Stimulated activated CD8-positive, alpha-beta memory T cell treated with anti-CD3 and anti-CD28 coated beads, Interleukin-7, amount 100 ng/mL, for 1 hour (primary cell): ENCODE results near the gene ENOX1.

Experiments used
- DNase-seq, 2 donors: peaks; one replicate each; pipeline ENCODE4 v3.0.0-alpha.2; 2020; ENCODE audit warnings: low read depth in 2 of 2

Gene ENOX1

DNA sequence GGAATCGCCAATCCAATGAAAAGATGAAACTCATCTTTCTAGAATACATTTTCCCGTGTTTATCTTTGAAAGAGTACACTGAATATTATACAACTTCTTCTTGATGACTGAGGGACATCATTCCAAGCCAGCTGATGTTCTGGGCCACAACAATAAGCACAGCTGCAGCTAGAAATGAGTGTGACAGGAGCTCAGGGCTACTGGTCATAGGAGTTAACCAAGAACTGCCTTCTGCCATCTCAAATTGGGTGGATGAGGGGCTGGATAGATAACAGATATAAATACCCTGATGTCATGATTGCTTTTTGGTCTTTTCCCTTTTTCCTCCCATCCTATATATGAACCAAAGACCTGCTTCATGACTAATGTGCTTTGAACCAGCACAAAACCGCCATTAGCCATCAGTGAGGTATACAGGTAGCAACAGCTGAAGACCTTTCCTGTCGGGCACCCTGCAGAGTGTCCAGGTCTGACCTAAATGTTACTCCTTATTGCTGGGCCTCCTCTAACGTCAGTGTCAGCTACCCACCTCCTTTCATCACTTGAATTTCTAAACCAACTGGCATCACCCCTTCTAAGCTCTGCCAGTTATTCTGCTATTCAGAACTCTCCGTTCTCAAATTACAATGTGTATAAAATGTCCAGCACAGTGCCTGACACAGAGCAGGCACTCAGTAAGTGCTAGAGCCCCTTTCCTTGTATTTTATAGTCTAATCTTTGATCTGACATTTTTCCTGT lies 178.2 kb downstream of the ENOX1 start:
- no peak for DNase-seq

DNA sequence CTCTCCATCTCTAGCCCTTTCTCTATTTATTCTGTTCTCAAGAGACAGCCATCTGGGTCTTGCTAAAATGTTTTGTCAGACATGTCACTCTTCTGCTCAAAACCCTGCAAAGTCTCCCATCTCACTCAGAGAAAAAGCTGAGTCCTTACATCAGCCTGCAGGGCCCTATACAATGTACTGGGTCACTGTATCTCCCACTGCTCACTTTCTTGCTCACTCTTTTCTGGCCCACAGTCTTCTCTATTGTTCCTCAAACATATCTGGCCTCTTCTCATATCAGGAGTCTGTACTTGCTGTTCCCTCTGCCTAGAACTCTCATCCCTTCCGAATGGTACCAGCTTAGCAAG lies 189.2 kb downstream of the ENOX1 start:
- DNase-seq, result no peak

DNA sequence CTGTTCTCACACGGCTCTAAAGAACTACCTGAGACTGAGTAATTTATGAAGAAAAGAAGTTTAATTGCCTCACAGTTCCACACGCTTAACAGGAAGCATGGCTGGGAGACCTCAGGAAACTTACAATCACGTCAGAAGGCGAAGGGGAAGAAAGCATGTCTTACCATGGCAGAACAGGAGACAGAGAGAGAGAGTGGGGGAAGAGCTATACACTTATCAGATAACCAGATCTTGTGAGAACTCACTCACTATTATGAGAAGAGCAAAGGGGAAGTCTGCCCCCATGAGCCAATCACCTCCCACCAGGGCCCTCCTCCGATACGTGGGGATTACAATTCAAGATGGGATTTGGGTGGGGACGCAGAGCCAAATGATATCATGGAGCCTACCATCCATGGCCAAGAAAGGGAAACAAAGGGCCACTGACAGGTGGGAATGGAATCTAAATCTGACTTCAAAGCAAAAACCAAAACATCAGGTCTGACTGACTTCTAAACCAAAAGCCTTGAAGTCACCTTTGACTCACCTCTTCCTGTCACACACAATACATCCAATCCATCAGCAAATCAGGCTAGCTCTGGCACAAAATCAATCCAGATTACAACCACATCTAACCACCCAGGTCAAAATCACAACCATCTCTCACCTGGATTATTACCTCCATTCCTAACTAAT lies 189.7 kb downstream of the ENOX1 start:
- no peak for DNase-seq

DNA sequence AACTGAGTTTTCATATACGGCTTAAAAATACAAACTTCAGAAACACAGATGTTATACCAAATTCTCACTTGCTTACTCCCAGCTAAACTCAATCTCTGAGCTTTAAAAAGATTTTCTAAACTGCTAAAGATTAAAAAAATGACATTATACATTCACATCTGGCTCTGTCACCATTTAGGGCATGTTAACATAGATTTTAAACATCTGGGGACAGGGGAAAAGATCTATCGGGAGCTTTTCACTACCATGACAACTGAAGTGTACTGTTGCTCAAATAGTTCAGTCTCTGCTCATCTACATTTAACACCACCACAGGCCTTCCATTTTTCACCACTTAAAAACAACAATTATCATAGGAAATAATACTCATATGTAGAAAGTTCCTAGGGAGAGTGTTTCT lies 190.8 kb downstream of the ENOX1 start:
- no peak for DNase-seq

DNA sequence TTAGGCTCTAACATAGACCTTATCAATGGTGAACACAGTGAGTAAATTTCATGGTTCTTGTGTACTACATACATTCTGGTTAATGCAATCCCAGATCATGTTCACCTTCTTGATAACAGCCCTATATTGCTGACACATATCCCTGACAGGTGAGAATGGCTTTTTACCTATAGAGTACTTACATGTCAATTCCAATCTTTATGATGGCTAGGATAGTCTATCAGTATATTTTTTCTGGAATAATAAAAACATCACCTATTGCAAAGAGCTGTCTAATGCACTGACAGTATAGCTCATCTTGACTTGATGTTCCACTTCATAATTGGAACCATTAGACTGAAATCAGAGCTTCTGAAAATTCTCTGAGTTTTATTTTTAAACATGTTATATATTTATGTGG lies 199.4 kb downstream of the ENOX1 start:
- no peak for DNase-seq

DNA sequence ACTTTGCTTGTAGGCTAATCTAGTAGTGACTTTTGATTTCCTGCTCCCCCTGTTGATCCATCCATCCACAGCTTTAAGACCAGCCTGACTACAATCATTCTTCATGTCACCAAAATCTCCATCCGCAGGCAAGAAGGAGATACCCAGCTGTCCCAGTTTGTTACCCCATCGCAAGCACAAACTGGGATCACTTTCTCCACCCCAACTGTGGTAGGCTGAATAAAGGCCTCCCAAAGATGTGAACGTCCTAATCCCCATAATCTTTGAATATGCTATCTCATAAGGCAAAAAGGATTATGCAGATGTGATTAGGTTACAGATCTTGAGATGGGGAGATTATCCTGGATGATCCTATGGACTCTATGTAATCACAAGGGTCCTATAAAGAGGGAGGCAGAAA lies 202.0 kb downstream of the ENOX1 start:
- no peak for DNase-seq

DNA sequence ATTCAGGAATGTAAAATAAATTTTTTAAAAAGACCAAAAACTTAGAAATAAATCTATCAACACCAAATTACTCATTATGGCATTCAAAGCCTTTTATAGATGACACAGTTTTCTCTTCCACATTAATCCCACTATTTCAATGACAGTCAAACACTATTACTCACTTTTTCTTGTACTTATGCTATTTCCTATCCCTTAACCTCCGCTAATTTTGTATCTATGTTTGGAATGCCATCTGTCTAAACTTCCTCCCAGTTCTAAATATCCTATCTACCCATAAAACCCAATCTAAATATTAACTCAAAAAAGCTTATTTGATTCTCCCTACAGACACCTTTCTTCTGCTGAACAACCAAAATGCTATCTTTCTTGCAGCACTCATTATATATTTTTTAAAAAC lies 203.5 kb downstream of the ENOX1 start:
- no peak for DNase-seq

DNA sequence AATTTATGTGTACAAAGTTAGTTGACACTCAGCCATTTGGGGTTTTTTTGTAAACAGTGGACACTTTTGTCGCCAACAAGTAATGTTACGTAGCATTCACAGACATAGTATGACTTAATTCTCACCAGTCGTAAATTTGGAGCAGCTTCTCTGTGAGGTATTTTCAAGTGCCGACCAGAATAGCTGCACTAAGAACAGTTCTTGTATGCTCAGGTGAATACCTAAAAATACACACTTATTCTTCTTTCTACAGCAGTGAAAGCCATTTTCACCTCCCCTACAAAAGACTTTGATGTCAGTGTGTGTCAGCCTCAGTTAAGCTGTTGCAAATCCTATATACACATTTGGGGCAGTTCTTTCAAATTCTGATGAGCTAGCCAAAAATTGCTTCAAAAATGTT lies 206.5 kb downstream of the ENOX1 start:
- DNase-seq, result no peak

DNA sequence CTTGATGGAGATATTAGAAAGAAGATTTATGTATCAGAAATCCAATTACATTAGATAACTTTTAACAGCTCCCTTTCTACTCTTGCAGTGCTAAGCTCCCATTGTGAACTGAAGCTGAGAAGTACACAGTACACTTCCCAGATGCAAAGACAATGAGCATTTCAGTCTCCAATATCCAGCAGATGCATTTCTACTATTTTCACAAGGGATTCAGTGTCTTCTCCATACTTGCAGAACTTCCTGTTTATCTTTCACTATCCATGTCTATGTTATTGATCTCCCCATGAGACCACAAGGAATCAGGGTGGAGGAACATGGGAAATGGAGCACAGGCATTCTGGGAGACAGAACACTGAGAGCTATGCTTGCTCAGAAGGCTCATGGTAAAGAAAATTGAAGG lies 207.5 kb downstream of the ENOX1 start:
- DNase-seq, result no peak

DNA sequence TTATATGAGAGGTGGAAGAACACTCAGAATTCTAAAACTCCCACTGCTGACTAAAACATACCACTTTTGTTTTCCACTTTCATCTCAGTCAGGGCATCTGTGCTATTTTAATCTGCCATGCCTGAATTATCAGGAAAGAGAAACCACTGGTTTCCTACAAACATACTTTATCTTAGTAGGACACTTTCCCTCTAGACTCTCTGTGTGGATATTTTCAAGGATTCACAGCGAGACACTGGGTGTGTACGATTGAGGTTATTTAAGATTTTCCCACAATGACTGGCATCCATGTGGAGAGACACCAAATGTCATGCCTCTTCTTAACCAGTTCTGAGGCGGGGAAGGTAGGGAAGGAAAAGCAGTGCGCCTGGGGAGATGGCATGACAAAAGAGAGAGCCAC lies 212.2 kb downstream of the ENOX1 start:
- DNase-seq, result no peak

DNA sequence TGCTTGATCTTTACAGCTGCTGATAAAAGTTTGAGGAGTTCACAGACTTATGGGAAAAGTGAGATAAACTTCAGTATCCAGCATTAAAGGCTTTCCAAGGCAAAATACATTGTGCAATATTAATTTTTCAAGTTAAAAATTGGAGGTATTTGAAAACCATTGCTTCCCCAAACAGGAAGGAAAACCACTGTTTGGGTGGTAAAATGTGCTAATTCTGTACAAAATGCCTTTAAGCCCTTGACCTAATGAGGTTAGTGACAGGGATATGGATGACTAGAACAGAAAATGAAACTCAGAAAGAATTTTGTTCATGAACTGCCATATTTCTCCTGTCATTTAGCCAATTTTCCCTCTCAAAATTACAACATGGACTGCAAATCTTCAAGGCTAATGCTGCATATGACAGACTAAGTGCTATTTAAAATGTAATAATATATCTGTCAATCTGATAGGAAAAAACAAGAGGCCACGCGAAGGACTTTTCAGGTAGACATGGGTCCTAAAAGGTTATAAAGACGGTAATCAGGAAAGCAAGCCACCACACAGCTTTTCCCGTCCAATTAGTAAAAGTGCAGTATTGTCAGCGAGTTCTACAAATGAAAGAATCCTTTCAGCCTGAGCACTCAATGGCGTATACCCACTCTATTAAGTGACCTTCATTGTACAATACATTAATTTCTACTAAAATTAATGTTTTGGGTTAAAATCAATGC lies 212.8 kb downstream of the ENOX1 start:
- DNase-seq, result no peak

DNA sequence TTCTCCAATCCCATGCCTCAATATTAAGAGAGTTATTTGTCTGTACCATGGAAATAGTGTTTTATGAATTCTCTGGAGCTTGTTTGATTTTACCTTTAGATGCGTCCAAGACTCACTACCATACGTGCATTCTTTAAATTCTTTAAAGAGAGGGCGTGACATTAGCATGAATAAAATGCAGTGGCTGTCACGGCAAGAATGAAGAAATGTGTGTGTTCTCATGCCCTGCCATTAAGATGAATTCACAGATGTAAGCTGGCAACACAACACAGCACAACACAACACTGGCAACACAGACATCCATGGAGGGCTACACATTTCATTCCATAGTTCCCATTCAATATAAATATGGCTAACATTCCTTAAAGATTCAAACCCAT lies 213.4 kb downstream of the ENOX1 start:
- no peak for DNase-seq

DNA sequence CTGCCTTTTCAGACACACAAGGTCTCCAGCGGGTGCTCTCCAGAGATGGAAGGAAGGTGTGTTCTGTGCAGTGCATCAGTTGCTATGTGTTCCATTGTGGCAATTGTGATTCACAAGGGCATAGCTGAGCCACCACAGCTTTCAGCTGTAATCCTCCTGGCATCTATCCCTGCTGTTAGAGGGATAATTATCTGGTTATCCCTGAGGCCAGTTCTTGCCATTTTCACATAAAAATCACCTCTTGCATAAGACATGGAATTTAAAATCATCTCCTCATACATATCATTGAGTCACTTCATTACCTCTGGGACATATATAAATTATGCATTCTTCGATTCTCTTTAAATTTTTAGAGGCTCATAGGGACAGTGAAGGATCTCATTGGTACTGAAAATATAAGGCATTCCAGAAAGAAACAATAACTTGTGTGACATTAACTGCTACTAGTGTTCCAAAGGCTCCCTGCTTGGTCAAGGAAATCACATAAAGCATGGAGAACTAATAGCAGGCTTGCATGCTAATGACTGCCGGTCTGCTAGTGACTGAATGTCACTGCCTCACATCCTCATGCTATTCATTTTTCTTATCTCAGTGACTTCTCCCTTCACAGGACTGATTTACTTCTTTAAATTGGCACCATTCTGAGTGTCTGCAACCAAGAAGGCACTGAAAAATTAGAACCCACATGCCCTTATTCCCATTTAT lies 214.0 kb downstream of the ENOX1 start:
- DNase-seq, result no peak

DNA sequence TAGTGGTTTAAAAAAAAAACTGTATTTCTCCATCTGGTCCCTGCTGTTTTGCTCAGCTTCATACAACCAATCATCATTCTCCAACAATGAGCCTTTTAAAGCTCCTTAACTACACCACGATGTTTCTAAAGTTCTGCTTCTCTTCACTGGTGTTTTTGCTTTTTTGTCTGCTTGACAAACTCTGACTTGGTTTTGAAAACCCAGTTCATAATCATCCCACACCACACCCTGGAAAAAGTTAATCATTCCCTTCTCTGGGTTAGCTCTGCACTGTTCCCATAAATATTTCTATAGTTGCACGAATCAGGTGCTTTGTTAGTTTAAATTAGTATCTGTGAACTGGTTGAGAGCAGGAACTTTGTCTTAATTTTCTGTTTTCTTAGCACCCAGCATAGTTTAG lies 217.1 kb downstream of the ENOX1 start:
- DNase-seq, result no peak

DNA sequence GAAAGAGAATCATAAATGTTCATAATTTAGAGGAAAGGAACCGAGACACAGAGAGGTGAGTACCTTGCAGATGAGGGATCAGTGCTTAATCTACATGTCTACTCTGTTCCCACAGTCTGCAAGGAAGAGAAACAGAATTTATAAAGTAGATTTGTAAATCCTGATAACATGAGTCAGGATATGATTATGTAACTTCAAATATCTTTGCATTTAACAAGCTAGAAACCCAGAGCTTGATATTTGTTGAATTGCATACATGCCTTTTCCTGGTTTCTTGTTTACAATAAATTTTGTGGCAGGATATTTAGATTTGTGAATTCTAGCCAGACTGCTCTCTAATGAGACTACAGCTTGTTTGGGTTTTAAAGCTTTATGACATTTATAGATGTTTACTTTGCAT lies 219.2 kb downstream of the ENOX1 start:
- DNase-seq, result no peak

DNA sequence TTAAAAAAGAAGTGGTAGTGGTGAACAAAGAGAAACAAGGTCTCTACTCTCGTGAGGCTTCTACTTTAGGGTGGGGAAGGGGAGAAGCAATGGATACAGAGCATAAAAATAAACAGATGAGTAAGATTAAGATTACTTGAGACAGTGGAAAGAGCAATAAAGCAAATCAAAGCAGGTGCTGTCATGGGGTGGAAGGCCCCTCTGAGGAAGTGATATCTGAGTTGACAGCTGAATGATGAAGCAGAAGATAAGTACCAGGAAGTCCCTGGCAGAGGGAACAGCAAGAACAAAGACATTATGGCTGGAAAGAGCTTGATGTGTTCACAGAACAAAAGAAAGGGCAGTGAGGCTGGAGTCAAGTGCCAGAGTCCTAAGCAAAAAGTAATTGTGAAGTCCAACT lies 221.8 kb downstream of the ENOX1 start:
- no peak for DNase-seq

DNA sequence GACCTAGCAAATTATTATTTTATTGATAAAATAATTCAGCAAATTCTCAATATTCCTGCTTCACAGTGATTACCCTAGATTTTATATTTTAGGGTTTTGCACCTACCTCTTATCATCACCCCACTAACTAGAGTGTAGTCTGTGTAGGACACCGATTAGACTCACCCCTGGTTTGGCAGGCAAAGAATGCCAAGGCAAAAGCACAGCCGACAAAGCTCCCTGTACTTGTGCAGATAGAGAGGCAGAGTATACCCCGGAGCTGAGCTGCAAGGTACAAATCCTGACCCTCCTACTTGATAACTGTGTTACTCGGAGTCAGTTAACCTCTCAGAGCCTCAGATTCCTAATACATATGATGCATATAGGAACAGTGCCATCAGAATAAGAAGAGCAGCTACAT lies 225.7 kb downstream of the ENOX1 start:
- no peak for DNase-seq

DNA sequence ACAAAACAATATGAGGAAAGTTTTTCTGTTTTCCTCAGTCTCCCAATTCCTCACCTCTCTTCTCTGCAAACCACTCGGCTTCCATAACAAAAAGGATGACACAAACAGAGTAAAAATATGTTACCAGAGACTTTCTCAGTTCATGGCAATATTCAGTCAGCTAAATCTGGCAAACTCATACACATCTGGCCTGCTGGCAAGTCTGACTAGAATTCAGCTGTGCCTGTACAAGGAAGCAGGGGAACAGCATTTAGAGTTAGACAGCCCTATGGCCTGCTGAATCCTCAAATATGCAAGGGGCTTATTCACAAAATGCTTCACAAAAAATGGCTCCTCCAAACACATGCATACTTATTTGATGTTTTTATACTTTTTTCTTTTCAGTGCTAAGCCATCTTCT lies 227.8 kb downstream of the ENOX1 start:
- DNase-seq, result no peak

DNA sequence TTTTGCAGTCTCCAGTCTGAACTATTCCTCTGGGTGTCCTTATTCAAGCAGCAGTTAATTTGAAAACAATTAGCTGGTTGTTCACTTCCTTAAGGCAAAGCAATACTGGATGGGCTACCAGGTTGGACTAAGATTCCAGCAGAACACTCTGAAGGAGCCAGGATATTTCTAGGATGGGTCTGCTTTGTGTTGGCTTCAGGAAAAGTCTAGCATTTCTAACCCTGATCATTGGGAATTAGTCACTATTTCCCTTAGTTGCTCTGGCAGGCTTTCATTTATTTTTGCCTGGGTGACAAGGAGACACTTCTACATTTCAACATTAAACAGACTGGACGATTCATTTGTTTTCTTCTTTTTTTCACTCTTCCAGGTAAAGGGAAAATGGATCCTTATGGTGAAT lies 228.4 kb downstream of the ENOX1 start:
- DNase-seq, result no peak

DNA sequence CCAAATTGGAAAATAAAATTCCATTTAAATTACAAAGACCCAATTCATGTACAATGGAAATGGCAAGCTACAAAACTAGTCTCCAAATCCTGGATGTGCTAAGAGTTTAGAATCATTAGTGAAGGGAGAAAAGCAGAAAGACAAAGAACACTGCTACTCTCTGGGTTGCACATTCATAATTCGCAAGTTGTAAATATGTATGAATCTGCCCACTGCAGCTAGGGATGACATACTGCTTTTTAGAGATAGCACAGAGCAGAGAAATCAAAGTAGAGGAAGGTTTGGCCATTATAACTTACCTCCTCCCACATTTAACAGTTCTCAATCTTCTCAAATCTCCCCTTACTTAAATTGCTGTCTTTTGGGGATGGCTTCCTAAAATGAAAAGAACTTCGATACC lies 231.1 kb downstream of the ENOX1 start:
- DNase-seq, result no peak

DNA sequence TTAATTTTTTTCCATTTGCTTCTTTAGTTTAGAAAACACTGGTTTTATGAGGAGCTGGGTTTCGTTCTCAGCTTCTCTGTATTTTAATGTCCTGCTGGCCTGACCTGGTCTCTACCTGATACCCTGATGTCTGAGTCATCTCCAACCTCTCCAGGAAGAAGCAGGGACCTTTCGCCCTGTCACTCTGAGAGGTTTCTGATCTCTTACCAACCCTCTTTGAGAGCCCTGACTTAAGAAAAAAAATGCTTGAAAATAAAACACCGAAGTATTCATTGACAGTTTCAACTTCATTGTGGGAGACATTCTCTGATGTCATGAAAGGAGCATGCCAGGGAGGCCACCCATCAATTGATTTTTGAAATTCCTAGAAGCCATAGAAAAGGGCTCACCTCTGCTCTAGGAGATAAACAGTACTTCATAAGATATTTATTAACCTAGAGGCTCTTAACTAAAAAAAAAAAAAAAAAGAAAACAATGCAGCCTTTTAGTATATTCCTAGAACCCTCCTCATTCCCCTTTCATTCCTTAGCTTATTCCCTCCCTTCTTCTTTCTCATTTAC lies 234.8 kb downstream of the ENOX1 start:
- DNase-seq, result no peak

DNA sequence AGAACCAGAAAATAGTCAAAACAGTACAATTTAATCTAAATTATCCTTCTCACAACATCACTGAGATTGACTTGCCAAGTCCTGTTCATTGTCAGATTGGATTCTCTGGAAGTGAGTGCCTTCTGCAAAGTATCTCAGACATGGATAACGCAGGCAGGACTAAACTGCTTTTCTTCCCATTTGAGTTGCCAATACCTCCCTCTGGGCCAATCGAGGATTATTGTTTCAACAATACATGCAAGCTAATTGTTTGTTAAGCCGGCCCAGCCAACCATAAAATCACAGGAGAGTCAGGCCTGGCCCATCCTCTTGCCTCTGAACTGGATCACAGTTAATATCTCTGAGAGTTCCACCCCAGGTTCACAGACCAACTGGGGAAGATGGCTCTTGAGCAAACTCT lies 240.0 kb downstream of the ENOX1 start:
- no peak for DNase-seq
